ENCODE results near the gene ANKRD42. TPM values are rescaled to one million over a fixed set of nuclear protein-coding genes. Genes with fewer than 3 reads are reported as not detected.

ANKRD42 gene
- total RNA-seq, 1 experiment from 2014 or later, result 11.0 TPM

DNA sequence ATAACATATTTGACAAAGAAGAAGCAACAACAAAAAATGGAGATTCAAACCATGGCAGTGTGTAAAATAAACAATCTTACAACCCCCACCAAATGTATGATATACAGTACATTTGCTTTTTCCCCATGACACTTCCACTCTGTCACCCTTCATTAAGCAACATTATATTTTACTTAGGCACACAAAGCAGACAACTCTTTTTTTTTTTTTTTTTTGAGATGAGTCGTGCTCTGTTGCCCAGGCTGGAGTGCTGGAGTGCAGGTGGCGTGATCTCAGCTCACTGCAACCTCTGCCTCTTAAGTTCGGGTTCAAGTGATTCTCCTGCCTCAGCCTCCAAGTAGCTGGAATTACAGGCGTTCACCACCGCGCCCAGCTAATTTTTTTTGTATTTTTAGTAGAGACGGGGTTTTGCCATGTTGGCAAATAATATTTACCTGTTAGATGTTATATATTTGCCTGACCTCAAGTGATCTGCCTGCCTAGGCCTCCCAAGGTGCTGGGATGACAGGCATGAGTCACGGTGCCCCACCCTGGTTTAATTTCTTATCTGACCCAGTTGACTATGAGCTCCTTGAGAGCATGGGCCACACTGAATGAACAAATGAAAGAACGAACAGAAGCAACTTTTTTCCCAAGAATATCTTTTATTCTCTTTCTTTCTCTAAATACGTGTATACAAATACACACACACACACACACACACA, 42.1 kb upstream of the ANKRD42 start:
- no peak overlapping the region for H3K27ac ChIP-seq (ENCODE audit: low read depth, low read length, poor library complexity, severe bottlenecking)
- no peaks in the 10 kb centered on the region for H3K9me3 ChIP-seq (ENCODE audit: low read depth, low read length, poor library complexity, severe bottlenecking)
- H3K4me1 ChIP-seq (ENCODE audit: insufficient read depth, low read length, poor library complexity, severe bottlenecking), result no peaks in the 10 kb centered on the region
- no peaks in the 10 kb centered on the region for H3K27me3 ChIP-seq (replicated peaks; ENCODE audit: insufficient read depth, low read depth, low read length, poor library complexity)
- DNase-seq (ENCODE audit: low spot score), result no peak
- no peaks in the 10 kb centered on the region for H3K36me3 ChIP-seq (ENCODE audit: insufficient read depth, low read length, poor library complexity, severe bottlenecking)
- ChIA-PET CTCF (no interaction called here), POLR2A (ENCODE audit: low non-redundant PET) (no interaction called here)
- TF ChIP-seq, protein P1, sequence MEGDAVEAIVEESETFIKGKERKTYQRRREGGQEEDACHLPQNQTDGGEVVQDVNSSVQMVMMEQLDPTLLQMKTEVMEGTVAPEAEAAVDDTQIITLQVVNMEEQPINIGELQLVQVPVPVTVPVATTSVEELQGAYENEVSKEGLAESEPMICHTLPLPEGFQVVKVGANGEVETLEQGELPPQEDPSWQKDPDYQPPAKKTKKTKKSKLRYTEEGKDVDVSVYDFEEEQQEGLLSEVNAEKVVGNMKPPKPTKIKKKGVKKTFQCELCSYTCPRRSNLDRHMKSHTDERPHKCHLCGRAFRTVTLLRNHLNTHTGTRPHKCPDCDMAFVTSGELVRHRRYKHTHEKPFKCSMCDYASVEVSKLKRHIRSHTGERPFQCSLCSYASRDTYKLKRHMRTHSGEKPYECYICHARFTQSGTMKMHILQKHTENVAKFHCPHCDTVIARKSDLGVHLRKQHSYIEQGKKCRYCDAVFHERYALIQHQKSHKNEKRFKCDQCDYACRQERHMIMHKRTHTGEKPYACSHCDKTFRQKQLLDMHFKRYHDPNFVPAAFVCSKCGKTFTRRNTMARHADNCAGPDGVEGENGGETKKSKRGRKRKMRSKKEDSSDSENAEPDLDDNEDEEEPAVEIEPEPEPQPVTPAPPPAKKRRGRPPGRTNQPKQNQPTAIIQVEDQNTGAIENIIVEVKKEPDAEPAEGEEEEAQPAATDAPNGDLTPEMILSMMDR (conservative IDR thresholded peaks at IDR 0.05; ENCODE audit: low read depth, low read length), result no peak
- TF ChIP-seq EZH2 (IDR thresholded peaks at IDR 0.05; ENCODE audit: borderline replicate concordance, low read depth, low read length, poor library complexity, severe bottlenecking), result no peak
- intact Hi-C loops (cut with micrococcal nuclease; ENCODE audit: unreplicated experiment), result no loop called here
- no TSS peak for BruUV-seq (replicated peaks)
- no peak overlapping the region for H3K4me3 ChIP-seq (ENCODE audit: low read depth, low read length, poor library complexity, severe bottlenecking)

DNA sequence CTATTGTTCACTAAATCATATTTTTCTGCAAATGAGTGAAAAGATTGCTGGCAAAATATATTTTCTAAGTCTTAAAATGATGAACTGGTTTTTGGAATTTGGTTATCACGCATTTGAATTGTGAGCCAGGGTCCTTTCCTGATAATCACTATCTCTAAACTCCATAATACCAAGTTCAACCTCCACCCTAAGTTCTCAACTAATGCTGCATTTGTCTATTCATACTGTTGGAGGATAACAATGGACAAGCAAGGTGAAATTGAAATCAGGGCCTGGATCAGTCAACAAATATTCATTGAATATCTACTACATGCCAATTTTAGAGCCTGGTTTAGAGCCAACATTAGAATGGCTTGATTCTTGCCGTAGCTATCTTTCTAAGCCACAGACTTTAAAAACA, 41.2 kb upstream of the ANKRD42 start:
- no peak for DNase-seq (ENCODE audit: low spot score)
- Histone ChIP-seq H3K27me3 (replicated peaks; ENCODE audit: insufficient read depth, low read depth, low read length, poor library complexity) (no peaks in the 10 kb centered on the region), H3K36me3 (ENCODE audit: insufficient read depth, low read length, poor library complexity, severe bottlenecking) (no peaks in the 10 kb centered on the region), H3K4me1 (ENCODE audit: insufficient read depth, low read length, poor library complexity, severe bottlenecking) (no peaks in the 10 kb centered on the region), H3K9me3 (ENCODE audit: low read depth, low read length, poor library complexity, severe bottlenecking) (no peaks in the 10 kb centered on the region), H3K27ac (ENCODE audit: low read depth, low read length, poor library complexity, severe bottlenecking) (no peak overlapping the region), H3K4me3 (ENCODE audit: low read depth, low read length, poor library complexity, severe bottlenecking) (no peak overlapping the region)
- TF ChIP-seq, protein P1 (conservative IDR thresholded peaks at IDR 0.05; ENCODE audit: low read depth, low read length), result no peak
- TF ChIP-seq EZH2 (IDR thresholded peaks at IDR 0.05; ENCODE audit: borderline replicate concordance, low read depth, low read length, poor library complexity, severe bottlenecking), result no peak
- POLR2A ChIA-PET (ENCODE audit: low non-redundant PET), result no interaction called here
- no TSS peak for BruUV-seq (replicated peaks)
- intact Hi-C loops (cut with micrococcal nuclease; ENCODE audit: unreplicated experiment), result no loop called here
- CTCF ChIA-PET, result no interaction called here

DNA sequence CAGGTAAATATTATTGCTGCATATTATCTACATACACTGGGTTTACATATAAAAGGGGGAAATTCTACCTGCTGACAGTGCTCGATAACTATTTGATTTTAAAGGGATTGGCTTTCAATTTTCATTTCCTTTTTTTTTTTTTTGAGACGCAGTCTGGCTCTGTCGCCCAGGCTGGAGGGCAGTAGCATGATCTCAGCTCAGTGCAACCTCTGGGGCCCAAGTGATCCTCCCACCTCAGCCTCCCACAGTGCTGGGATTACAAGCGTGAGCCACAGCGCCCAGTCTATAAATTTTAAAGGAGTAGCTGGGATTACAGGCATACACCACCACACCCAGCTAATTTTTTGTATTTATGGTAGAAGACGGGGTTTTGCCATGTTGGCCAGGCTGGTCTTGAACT, 39.7 kb upstream of the ANKRD42 start:
- Histone ChIP-seq H3K27ac (ENCODE audit: low read depth, low read length, poor library complexity, severe bottlenecking) (no peak overlapping the region), H3K4me3 (ENCODE audit: low read depth, low read length, poor library complexity, severe bottlenecking) (no peak overlapping the region), H3K36me3 (ENCODE audit: insufficient read depth, low read length, poor library complexity, severe bottlenecking) (peaks cover 5% of the 10 kb centered on the region), H3K9me3 (ENCODE audit: low read depth, low read length, poor library complexity, severe bottlenecking) (no peaks in the 10 kb centered on the region), H3K27me3 (replicated peaks; ENCODE audit: insufficient read depth, low read depth, low read length, poor library complexity) (no peaks in the 10 kb centered on the region), H3K4me1 (ENCODE audit: insufficient read depth, low read length, poor library complexity, severe bottlenecking) (no peaks in the 10 kb centered on the region)
- CTCF ChIA-PET, result no interaction called here
- no TSS peak for BruUV-seq (replicated peaks)
- TF ChIP-seq, protein P1 (conservative IDR thresholded peaks at IDR 0.05; ENCODE audit: low read depth, low read length), result no peak
- TF ChIP-seq EZH2 (IDR thresholded peaks at IDR 0.05; ENCODE audit: borderline replicate concordance, low read depth, low read length, poor library complexity, severe bottlenecking), result no peak
- POLR2A ChIA-PET (ENCODE audit: low non-redundant PET), result no interaction called here
- intact Hi-C loops (cut with micrococcal nuclease; ENCODE audit: unreplicated experiment), result no loop called here
- no peak for DNase-seq (ENCODE audit: low spot score)

All from A673 (cell line).